ENCODE data around the gene AATF.

AATF gene

DNA sequence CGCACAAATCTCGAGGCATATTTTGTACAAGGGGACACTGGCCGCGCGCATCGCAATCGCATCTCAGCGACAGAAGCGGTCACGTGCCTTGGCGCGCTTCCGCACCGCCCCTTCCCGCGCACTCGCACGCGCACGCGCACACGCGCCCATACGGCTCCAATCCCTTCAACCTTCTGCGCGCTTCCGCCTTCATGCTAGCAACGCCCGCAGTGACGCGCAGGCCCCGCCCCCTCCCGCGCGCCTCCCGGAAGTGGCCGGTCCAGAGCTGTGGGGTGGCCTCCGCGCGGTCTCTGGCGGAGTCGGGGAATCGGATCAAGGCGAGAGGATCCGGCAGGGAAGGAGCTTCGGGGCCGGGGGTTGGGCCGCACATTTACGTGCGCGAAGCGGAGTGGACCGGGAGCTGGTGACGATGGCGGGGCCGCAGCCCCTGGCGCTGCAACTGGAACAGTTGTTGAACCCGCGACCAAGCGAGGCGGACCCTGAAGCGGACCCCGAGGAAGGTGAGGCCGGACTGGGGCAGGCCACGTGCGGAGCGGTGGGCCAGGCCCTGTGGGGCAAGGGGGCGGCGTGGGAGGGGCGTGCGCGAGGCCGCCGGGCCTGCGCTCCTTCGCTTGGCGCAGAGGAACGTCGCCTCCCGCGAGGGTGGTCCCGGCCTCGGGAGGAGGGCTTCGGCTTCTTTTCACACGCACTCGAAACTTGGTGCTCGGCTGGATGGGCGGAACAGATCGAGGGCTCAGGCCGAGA, at the start of gene AATF:
Gene AATF, plus strand, starts transcription at position 238 of the 744 bp plus-strand sequence. Its CDS starts 172 bp downstream, at position 410.
- peak; percentile 98 for DNase-seq

DNA sequence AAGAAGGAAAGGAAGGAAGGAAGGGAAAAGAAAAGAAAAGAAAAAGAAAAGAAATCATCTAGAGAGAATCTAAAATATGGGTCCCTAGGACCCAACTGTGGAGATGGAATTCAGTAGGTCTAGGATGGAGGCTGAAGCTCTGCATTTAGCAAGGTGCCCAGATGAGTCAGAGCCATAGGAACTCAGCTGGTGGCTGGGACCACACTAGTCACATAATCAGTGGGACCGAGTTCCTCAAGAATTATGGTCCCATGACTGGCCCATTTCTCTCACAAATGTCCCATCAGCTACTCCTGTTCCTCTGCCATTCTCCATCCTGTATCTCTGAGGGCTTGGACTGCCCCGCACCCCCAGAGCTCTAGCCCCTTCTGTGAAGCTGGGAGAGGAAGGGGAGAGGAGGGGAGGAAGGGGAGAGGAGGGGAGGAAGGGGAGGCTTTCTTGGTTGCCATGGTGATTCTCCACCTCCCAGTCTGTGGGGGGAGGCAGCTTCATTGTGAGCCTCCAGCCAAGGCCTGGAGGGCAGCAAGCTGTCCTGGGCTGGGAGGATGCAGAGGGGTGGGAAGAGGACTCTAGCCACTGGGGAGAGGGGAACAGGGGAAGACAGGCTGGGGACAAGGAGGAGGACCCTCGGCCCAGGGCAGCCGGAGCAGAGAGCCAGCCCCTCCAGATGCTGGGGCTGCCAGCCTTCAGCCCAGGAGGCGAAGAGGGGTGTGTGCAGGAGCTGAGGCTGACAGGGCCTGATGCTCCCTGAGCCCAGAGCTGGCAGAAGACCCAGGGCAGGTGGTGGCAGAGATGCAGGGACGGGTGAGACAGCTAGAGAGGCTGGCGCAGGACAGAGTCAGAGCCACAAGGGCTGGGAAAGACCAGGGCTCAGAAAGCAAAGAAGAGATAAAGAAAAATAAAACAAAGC, 49.2 kb upstream of the AATF start:
- no peak for DNase-seq

DNA sequence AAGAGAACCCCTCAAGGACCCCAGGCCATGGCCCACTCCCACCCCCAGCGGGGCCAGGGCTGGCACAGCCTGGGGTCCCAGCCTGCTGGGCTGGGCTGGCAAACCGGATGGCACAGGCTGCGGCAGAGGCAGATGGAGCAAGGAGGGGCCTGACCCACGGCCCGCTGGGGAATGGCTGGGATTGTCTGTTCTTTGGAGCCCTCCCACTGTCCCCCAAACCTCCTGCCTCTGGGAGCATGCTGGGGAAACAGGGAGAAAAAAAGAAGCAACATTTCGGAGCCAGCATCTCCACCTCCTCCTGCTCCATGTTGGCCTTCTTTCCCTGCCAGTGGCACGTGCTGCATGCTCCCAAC, 48.6 kb upstream of the AATF start:
- no peak for DNase-seq

DNA sequence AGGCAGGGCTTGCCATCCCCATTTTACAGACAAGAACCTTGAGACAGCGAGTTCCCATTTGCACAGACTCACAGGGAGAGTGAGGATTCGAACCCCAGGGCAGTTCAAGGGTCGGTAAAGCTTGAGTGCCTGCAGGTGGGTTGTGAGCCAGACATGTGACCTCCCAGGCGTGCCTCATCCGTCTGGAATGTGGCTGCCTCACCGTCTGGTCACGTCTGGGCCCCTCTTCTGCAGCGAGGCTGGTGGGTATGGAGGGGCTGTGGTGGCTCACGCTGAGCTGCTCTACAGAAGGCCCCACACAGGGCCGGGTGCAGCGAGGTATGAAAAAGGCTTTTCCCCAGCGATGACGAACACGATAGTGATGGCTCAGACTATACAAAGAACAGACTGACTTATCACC, 47.2 kb upstream of the AATF start:
- DNase-seq, result no peak

- DNase-seq, result no peak
Observed at GRCh38 chr17:36907407-36907806, 41.3 kb upstream of the AATF start.

GRCh38 chr17:36910513-36910912, 38.2 kb upstream of the AATF start:
- DNase-seq, result no peak

- DNase-seq, result no peak
Observed at GRCh38 chr17:36911001-36911400, 37.8 kb upstream of the AATF start.

DNA sequence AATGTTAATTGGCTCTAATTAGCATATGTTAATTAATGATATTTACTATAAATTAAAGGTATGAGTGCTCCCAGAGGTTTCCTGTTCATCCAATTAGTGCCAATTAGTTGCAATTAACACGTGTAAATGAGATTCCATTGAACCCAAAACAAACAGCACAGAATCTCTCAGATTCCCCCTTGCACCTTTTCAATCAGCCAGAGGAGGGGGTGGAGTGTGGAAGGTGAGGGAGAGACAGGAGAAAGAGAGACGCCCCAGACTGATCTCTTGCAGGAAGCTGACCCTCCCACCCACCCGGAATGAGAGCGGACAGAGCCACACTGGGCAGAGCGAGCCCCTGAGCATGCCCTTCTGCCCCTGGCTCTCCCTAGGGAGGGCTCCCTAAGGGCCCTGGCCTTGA, 35.6 kb upstream of the AATF start:
- no peak for DNase-seq

DNA sequence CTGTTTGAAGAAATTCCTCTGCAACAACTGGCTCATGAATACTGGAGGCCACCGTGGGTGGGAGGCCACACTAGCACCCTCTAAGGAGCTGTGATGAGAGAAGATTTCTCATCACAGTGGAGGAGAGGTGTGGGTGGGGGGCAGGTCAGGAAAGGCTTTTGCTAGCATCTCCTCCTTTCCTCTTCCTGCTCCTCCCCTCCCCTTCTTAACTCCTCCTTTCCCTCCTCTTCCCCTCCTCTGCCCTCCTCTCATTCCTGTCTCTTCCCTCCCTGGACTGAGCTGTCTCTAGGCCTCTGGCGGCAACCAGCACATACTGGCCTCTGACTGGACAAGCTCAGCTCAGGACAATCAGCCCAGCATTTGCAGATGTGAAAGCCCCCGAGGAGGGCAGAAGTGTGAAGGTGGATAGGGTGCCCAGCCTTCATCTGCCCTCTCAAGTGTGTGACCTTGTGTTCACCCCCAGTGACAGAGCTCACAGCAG, 30.5 kb upstream of the AATF start:
- no peak for DNase-seq

- DNase-seq, result no peak
Observed at GRCh38 chr17:36919407-36919968, 29.3 kb upstream of the AATF start.

- DNase-seq, result no peak
Observed at GRCh38 chr17:36920032-36921005, 28.4 kb upstream of the AATF start.

DNA sequence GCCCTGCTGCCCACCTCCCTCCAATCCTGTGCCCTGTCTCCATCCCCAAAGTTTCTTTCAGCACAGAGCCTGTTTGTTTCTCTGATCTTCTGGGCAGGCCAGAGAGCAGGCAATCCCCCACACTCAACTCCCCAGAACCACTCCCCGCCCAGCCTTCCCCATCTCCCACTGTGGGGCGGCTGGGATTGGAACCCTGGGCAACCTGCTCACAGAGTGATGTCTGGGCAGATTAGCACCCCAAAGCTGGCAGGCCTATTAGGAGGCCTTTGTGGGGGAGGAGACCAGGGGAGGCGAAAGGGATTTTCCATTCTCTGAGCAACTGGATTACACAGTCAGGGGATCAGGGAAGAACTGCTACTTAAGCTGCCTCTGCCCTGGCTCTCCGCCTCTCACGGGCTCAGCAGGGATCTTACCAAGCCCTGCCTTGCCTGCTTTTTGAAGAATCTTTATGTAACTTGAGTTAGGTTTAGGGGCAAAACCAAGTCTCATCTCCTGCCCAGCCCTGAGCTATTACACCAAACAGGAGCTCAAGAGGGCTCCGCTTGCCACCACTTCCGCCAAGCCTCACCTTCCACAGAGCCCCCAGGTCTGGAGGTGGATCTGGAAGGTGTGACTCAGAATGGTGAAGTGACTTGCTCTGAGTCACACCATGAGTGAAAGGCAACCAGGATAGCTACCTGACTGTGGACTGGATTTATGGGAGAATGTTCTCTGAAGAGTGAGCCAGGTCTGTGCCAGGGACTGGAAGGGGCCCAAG, 27.5 kb upstream of the AATF start:
- DNase-seq, result no peak

- DNase-seq, result no peak
Observed at GRCh38 chr17:36922175-36922574, 26.6 kb upstream of the AATF start.

DNA sequence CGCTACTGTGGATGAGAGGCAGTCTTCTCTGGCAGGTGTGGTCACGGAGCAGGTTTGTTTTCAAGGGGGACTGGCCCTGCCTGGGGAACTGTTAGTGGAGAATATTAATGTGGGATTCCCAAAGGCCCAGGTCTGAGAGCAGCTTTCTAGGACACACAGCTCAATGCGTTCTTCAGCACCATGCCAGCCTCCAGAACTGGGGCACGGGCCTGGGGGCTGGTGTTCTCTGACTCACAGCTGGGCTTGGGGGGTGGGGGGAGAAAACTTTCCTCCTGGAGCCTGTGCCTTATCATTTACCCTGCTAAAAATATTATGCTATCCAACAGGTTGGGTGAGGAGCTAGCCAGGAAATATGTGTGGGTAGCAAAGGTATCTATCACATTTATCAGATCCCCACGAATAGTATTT, 24.9 kb upstream of the AATF start:
- no peak for DNase-seq

DNA sequence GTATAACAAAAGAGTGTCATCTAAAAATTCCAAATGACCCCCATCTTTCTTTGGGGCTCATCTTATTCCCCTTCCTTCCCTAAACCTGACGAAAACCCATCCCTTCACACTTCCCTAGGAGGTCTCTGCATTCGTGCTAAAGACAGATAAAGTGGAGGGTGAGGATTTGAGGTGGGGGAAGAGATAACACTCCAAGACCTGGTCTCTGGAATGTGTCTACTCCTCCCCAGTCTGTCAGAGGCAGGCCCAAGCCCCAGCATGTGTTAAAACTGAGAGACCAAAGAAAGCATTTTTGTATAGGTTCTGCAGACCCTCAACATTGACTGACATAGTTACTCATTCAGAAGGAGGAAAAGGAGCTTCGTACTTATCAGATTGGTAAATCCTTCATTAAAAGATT, 22.5 kb upstream of the AATF start:
- DNase-seq, result no peak

DNA sequence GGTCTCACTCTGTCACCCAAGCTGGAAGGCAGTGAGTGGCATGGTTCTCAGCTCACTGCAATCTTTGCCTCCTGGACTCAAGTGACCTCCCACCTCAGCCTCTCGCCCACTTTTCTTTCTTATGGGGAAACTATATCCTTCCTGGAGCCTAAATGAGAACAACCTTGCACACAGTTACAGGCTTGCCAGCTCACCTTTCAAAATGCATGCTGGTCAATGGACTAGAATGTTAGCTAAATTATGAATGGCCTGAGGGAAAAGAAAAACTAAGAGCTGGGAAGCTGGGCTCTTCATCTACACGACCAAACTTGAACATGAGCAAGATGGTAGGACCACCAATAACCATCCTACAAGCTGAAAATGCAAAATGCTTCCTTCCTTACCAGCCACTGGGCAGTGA, 22.1 kb upstream of the AATF start:
- no peak for DNase-seq

GRCh38 chr17:36928471-36929345, 20.0 kb upstream of the AATF start:
- no peak for DNase-seq

GRCh38 chr17:36929851-36930582, 18.7 kb upstream of the AATF start:
- no peak for DNase-seq

DNA sequence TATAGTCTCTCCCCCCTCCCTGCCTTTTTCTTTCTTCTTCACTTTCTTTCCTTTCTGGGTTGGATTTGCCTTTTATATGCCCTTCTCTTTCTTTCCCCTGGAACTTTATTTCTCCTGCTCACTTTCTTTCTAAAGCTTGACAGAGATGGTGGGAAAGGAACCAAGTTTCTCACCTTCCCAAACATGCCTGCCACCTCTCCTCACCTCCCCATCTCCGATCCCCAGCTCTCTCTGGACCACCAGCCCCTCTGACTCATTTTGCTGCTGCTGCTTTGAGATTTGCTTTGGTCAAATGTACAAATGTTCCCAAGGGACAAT, 18.2 kb upstream of the AATF start:
- DNase-seq, result no peak

DNA sequence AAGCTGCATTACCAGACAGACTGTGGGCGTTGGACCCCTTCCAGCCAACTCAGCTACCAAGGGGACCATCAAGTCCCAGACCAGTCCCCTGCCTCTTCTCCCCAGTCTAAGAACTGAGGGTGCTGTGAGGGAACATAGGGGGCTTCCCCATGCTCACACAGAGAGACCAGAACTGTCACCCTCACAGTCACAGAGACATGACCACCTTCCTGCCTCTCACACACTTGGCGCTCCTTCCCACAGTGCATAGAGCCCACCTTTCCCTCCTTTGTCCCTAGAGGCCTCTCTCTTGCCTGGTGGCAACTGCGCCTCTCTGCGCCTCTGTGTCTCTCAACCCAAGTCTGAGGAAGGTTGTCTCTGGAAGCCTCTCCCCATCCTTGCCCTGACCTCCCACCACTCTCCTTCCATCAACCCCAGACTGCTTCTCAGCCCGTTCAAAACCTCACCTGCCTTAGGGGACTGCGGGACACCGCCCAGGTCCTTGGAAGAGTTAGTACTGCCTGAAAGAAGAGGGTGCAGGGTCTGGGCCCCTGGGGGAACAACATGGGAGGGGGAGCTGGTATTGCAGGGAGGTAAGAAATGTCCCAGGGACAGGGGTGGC, 17.6 kb upstream of the AATF start:
- no peak for DNase-seq

Data from RPMI8226 (cell line).